OCI-LY7 (cell line): ENCODE measurements around the gene COL5A2. TPM values are rescaled to one million over a fixed set of nuclear protein-coding genes. Genes with fewer than 3 reads are reported as not detected.

Experiments used
- BruUV-seq: library from RNA; stranded (reverse); fragments of 400-500 nt; replicated peaks from 2 replicates; lab custom pipeline; 2021; lab: Mats Ljungman, UMichigan
- CTCF ChIA-PET: fragments of 300-600 bp; sonication (Branson Sonifier 250); formaldehyde crosslinking; loops from one replicate; lab custom pipeline; 2022; ENCODE audit warnings: antibody characterized with exemption; ENCODE audit not compliant: unreplicated experiment; lab: Charles Lee
- POLR2A ChIA-PET: fragments of 300-600 bp; sonication (Branson Sonifier 250); formaldehyde crosslinking; loops from one replicate; lab custom pipeline; 2022; ENCODE audit warnings: antibody characterized with exemption; lab: Charles Lee
- DNase-seq: peaks from one replicate; pipeline ENCODE4 v3.0.0-alpha.2; 2015; ENCODE audit warnings: low spot score
- H2AFZ ChIP-seq: fragments of 200-600 bp; sonication (generic), shearing (Covaris generic); 2 replicates; pipeline ENCODE4 v1.6.1; 2014; ENCODE audit warnings: mild to moderate bottlenecking, antibody characterized with exemption, low read length, moderate library complexity
- H3K27ac ChIP-seq: fragments of 200-600 bp; sonication (generic); 2 replicates; pipeline ENCODE4 v1.5.1; 2014; ENCODE audit warnings: mixed run types, low read depth, mild to moderate bottlenecking, moderate library complexity, low read length, inconsistent platforms; ENCODE audit not compliant: poor library complexity, severe bottlenecking
- H3K36me3 ChIP-seq: fragments of 200-600 bp; sonication (generic); 2 replicates; pipeline ENCODE4 v1.6.1; 2014; ENCODE audit warnings: mild to moderate bottlenecking, antibody characterized with exemption, low read length, moderate library complexity, mixed read lengths; ENCODE audit not compliant: insufficient read depth
- H3K4me1 ChIP-seq: fragments of 200-600 bp; sonication (generic); 2 replicates; pipeline ENCODE4 v1.5.1; 2014; ENCODE audit warnings: mild to moderate bottlenecking, low read length; ENCODE audit not compliant: insufficient read depth, poor library complexity, severe bottlenecking
- H3K4me2 ChIP-seq: fragments of 200-600 bp; sonication (generic); 2 replicates; pipeline ENCODE4 v1.6.1; 2014; ENCODE audit warnings: mild to moderate bottlenecking, low read length
- H3K4me3 ChIP-seq: fragments of 200-600 bp; sonication (generic); 2 replicates; pipeline ENCODE4 v1.5.1; 2014; ENCODE audit warnings: mild to moderate bottlenecking, low read depth, low read length; ENCODE audit not compliant: poor library complexity, severe bottlenecking
- H3K79me2 ChIP-seq: fragments of 200-600 bp; sonication (generic); 2 replicates; pipeline ENCODE4 v1.6.1; 2016; ENCODE audit warnings: low read depth, mild to moderate bottlenecking, low read length, moderate library complexity, mixed read lengths; ENCODE audit not compliant: insufficient read depth
- H3K9me2 ChIP-seq: fragments of 200-600 bp; sonication (generic); 2 replicates; pipeline ENCODE4 v1.6.1; 2016; ENCODE audit warnings: mild to moderate bottlenecking, low read length, mixed read lengths; ENCODE audit not compliant: insufficient read depth
- H3K9me3 ChIP-seq: fragments of 200-600 bp; sonication (generic); 2 replicates; pipeline ENCODE4 v1.6.1; 2014; ENCODE audit warnings: mild to moderate bottlenecking, mixed run types, low read length, mixed read lengths
- H4K20me1 ChIP-seq: fragments of 200-600 bp; sonication (generic); 2 replicates; pipeline ENCODE4 v1.6.1; 2014; ENCODE audit warnings: mild to moderate bottlenecking, antibody characterized with exemption, low read length, moderate library complexity, mixed read lengths; ENCODE audit not compliant: insufficient read depth
- EZH2phosphoT487 ChIP-seq: fragments of 200-600 bp; sonication (generic); IDR thresholded peaks from 2 replicates; pipeline ENCODE4 v1.6.1; 2018; ENCODE audit warnings: low read depth, borderline replicate concordance, mild to moderate bottlenecking, mixed run types, antibody characterized with exemption, low read length, moderate library complexity, mixed read lengths
- intact Hi-C: fragments of 100-400 bp; cut with micrococcal nuclease; formaldehyde crosslinking; loops from one replicate; pipeline ENCODE4 v1.10.0; 2022; ENCODE audit not compliant: unreplicated experiment
- total RNA-seq, 2 experiments: library from RNA; depleted of rRNA in 1 of 2; stranded (reverse); fragments of >200 nt in 1 of 2; shearing (Covaris generic) in 1 of 2; gene quantifications; 2 replicates each; pipeline ENCODE4 v1.2.3, GENCODE V29; 2014 to 2022
- TF ChIP-seq, protein P1 (sequence below): fragments of 200-600 bp; sonication (generic); conservative IDR thresholded peaks from 2 replicates; pipeline ENCODE4 v1.5.1; 2014; ENCODE audit warnings: mild to moderate bottlenecking, antibody characterized with exemption, low read length, moderate library complexity, mixed read lengths

Gene COL5A2
- total RNA-seq, 2 experiments from 2014 or later, result 0.50 to 0.61 TPM

DNA sequence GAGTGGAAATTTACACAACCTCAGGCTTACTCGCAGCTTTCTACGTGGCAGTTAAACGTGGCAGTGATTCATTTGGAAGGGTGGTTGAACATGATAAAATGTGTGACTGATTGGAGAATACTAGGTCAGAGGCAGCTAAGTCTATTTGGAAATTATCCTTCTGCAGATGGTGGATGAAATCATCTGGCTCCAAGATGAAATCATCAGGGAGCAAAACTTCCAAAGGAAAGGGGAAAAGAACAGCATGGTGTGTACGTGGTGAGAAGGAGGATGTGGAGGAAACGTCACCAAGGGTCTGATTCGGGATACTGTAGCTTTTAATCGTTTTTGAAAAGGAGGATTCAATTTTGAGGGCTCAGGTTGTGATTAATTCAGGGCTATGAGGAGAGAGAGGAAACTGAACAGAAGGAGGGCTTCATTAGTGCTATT is 157.5 kb downstream of the COL5A2 start:
- no peak for DNase-seq
- Histone ChIP-seq H3K4me3 (no peak overlapping the region), H3K9me3 (no peaks in the 10 kb centered on the region), H3K79me2 (no peaks in the 10 kb centered on the region), H3K9me2 (no peaks in the 10 kb centered on the region), H2AFZ (no peak overlapping the region), H3K4me2 (no peak overlapping the region), H4K20me1 (no peaks in the 10 kb centered on the region), H3K27ac (no peak overlapping the region), H3K36me3 (no peaks in the 10 kb centered on the region), H3K4me1 (no peaks in the 10 kb centered on the region)
- no TSS peak for BruUV-seq
- ChIA-PET POLR2A (interaction anchor here (0.7 kb wide), 1 partner anchor 29 kb away, joined by 5 read pairs; no protein-coding TSS in a partner anchor), CTCF (no interaction called here)
- TF ChIP-seq, protein P1, sequence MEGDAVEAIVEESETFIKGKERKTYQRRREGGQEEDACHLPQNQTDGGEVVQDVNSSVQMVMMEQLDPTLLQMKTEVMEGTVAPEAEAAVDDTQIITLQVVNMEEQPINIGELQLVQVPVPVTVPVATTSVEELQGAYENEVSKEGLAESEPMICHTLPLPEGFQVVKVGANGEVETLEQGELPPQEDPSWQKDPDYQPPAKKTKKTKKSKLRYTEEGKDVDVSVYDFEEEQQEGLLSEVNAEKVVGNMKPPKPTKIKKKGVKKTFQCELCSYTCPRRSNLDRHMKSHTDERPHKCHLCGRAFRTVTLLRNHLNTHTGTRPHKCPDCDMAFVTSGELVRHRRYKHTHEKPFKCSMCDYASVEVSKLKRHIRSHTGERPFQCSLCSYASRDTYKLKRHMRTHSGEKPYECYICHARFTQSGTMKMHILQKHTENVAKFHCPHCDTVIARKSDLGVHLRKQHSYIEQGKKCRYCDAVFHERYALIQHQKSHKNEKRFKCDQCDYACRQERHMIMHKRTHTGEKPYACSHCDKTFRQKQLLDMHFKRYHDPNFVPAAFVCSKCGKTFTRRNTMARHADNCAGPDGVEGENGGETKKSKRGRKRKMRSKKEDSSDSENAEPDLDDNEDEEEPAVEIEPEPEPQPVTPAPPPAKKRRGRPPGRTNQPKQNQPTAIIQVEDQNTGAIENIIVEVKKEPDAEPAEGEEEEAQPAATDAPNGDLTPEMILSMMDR, result no peak
- TF ChIP-seq EZH2phosphoT487, result no peak
- intact Hi-C loops, result no loop called here

DNA sequence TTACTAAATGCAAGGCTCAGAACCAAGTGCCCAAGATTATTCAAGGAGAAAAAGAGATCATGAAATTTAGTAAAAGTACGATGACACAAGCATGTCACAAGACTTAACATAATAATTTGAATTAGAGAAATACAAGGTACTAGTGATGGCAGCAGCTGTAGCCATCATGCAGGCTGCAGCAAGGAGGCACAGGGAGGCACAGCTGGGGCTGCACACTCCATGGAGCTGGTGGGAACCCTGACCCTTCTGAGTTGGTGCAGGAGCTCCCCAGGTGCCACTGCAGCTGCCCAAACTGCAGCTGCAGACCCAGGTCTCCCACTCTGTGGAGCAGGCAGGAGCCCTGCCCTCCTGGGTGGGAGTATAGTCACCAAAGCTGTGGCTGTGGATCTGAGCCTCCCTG is 159.4 kb downstream of the COL5A2 start:
- no peak for DNase-seq

DNA sequence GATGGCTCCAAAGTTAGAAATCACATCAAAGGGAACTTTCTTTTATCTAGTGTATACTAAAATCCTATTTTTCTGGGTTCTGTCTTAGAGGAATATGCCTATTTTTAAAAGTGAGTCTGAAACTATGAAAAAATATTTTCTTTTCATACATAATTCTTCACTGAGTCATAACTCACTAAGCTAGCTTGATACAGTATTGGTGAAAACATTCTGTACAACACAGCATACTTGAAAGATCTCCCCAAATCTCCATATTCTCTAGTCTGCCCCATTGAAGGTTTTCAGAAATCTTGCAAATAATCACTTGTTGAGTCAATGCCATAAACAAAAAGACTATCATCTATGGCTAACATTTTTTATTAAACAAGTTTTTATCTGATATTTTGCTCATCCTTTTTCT is 160.9 kb downstream of the COL5A2 start:
- BruUV-seq, result no TSS peak
- TF ChIP-seq EZH2phosphoT487, result no peak
- TF ChIP-seq, protein P1, result no peak
- H3K79me2 ChIP-seq, result no peaks in the 10 kb centered on the region
- H3K36me3 ChIP-seq, result no peaks in the 10 kb centered on the region
- no peaks in the 10 kb centered on the region for H3K9me2 ChIP-seq
- no peak overlapping the region for H3K4me3 ChIP-seq
- H4K20me1 ChIP-seq, result no peaks in the 10 kb centered on the region
- ChIA-PET CTCF (no interaction called here), POLR2A (interaction anchor here (0.5 kb wide), 1 partner anchor 471 kb away, joined by 3 read pairs; no protein-coding TSS in a partner anchor)
- no peak overlapping the region for H3K4me2 ChIP-seq
- no peak overlapping the region for H2AFZ ChIP-seq
- intact Hi-C loops, result no loop called here
- no peak overlapping the region for H3K27ac ChIP-seq
- no peak for DNase-seq
- H3K9me3 ChIP-seq, result no peaks in the 10 kb centered on the region
- H3K4me1 ChIP-seq, result no peaks in the 10 kb centered on the region

More for the DNA sequence above, 159.4 kb downstream of the COL5A2 start:
- ChIA-PET POLR2A (interaction anchor here (0.6 kb wide), 1 partner anchor 55 kb away, joined by 3 read pairs; no protein-coding TSS in a partner anchor), CTCF (no interaction called here)
- TF ChIP-seq EZH2phosphoT487, result no peak
- TF ChIP-seq, protein P1, result no peak
- no peak overlapping the region for H3K4me3 ChIP-seq
- H3K9me2 ChIP-seq, result no peaks in the 10 kb centered on the region
- no peak overlapping the region for H3K27ac ChIP-seq
- H3K79me2 ChIP-seq, result no peaks in the 10 kb centered on the region
- H2AFZ ChIP-seq, result no peak overlapping the region
- no peak overlapping the region for H3K4me2 ChIP-seq
- no peaks in the 10 kb centered on the region for H4K20me1 ChIP-seq
- BruUV-seq, result no TSS peak
- intact Hi-C loops, result no loop called here
- no peaks in the 10 kb centered on the region for H3K36me3 ChIP-seq
- no peaks in the 10 kb centered on the region for H3K4me1 ChIP-seq
- no peaks in the 10 kb centered on the region for H3K9me3 ChIP-seq
